Body of pancreas (tissue), 4 donors: ENCODE results near the gene PTPRN2. TPM values are rescaled to one million over a fixed set of nuclear protein-coding genes. Genes with fewer than 3 reads are reported as not detected.
A peak's percentile ranks its signal among the peaks of the same experiment; 100 is the strongest.

Experiments
- ATAC-seq: fragments of 150-250 bp; one replicate; pipeline ENCODE4 v1.9.1; 2016
- DNase-seq, 4 donors: peaks; one replicate each; pipeline ENCODE4 v3.0.0-alpha.2; 2019
- H3K27ac ChIP-seq, 4 donors: fragments of 200-600 bp; sonication (generic); 1 replicate in 3 of 4; 2 replicates in 1 of 4; pipeline versions ENCODE4 v1.5.1 to v1.6.1; 2016 to 2019; ENCODE audit warnings: mild to moderate bottlenecking in 1 of 4, mixed read lengths in 1 of 4, moderate library complexity in 1 of 4
- H3K27me3 ChIP-seq, 2 donors: fragments of 200-600 bp; sonication (generic); one replicate each; pipeline ENCODE4 v1.6.0; 2016; ENCODE audit warnings: mild to moderate bottlenecking in 1 of 2
- H3K36me3 ChIP-seq, 2 donors: fragments of 200-600 bp; sonication (generic); replicated peaks in 1 of 2; 2 replicates each; pipeline ENCODE4 v1.5.1; 2016; ENCODE audit warnings: low read depth in 2 of 2; ENCODE audit not compliant: insufficient read depth in 1 of 2
- H3K4me1 ChIP-seq: fragments of 200-600 bp; sonication (generic); one replicate; pipeline ENCODE4 v1.6.0; 2016
- H3K4me3 ChIP-seq, 2 donors: fragments of 200-600 bp; sonication (generic); 1 replicate in 1 of 2; 2 replicates in 1 of 2; pipeline ENCODE4 v1.5.1; 2016 to 2019
- H3K9me3 ChIP-seq, 3 donors: fragments of 200-600 bp; sonication (generic); 1 replicate in 2 of 3; 2 replicates in 1 of 3; pipeline ENCODE4 v1.5.1; 2016
- CTCF ChIP-seq, 7 experiments: fragments of 450-650 bp in 4 of 7; fragments of 200-600 bp in 3 of 7; sonication (generic) in 3 of 7; IDR thresholded peaks; one replicate each; pipeline ENCODE4 v1.5.1; 2016 to 2019; ENCODE audit warnings: antibody characterized with exemption in 7 of 7
- POLR2A ChIP-seq, 3 donors: fragments of 450-650 bp; IDR thresholded peaks; one replicate each; pipeline ENCODE4 v1.6.1; 2016; ENCODE audit warnings: antibody characterized with exemption in 3 of 3, mild to moderate bottlenecking in 2 of 3
- WGBS, 2 donors: methylation state at CpG; one replicate each; pipeline ENCODE4 v1.1.5; 2017; 5-methylcytosine and 5-hydroxymethylcytosine counted together
- intact Hi-C: fragments of 100-400 bp; cut with DNase I; formaldehyde crosslinking; loops from one replicate; pipeline ENCODE4 v1.15.1; 2023
- total RNA-seq, 2 donors: library from RNA; depleted of rRNA; stranded (reverse); fragments of >200 nt; gene quantifications; one replicate each; pipeline ENCODE4 v1.1.0, GENCODE V29; 2016

Gene PTPRN2
- total RNA-seq, 2 donors from 2014 or later, result 31.6 to 76.1 TPM

GRCh38 chr7:158278745-158279320 lies 308.8 kb downstream of the PTPRN2 start:
- WGBS, 2 donors, result 60 to 68% methylated on average over 9 of the region's 9 CpGs
- Histone ChIP-seq H3K27me3 (no peaks in the 10 kb centered on the region), H3K4me3 (no peak overlapping the region), H3K9me3 (no peaks in the 10 kb centered on the region), H3K27ac (no peak overlapping the region), H3K36me3 (no peaks in the 10 kb centered on the region), H3K4me1 (no peaks in the 10 kb centered on the region)
- DNase-seq (peak in 1 of 4 donors; percentile 3), ATAC-seq (no peak)
- no peak for TF ChIP-seq CTCF (IDR thresholded peaks at IDR 0.05)
- TF ChIP-seq POLR2A (IDR thresholded peaks at IDR 0.05), result no peak
- intact Hi-C loops, result no loop called here

- Histone ChIP-seq H3K4me1 (no peaks in the 10 kb centered on the region), H3K36me3 (no peaks in the 10 kb centered on the region), H3K9me3 (no peaks in the 10 kb centered on the region), H3K27ac (no peak overlapping the region), H3K27me3 (no peaks in the 10 kb centered on the region), H3K4me3 (no peak overlapping the region)
- peak in 1 of 4 donors; percentile 6 for DNase-seq
- TF ChIP-seq POLR2A (IDR thresholded peaks at IDR 0.05) (no peak), CTCF (IDR thresholded peaks at IDR 0.05) (no peak)
- WGBS, 2 donors, result 72 to 79% methylated on average over 27 to 29 of the region's 29 CpGs
- intact Hi-C loops, result no loop called here
- ATAC-seq, result no peak
Measured at GRCh38 chr7:158277219-158278141, 310.1 kb downstream of the PTPRN2 start.

- no peaks in the 10 kb centered on the region for H3K27me3 ChIP-seq
- intact Hi-C loops, result no loop called here
- H3K36me3 ChIP-seq, result no peaks in the 10 kb centered on the region
- no peak for ATAC-seq
- H3K4me1 ChIP-seq, result no peaks in the 10 kb centered on the region
- TF ChIP-seq CTCF (IDR thresholded peaks at IDR 0.05) (no peak), POLR2A (IDR thresholded peaks at IDR 0.05) (no peak)
- 80 to 83% methylated on average over 15 to 34 of the region's 34 CpGs for WGBS, 2 donors
- no peak overlapping the region for H3K4me3 ChIP-seq
- H3K9me3 ChIP-seq, result no peaks in the 10 kb centered on the region
- peak in 1 of 4 donors; percentile 7 for DNase-seq
- no peak overlapping the region for H3K27ac ChIP-seq
Measured at GRCh38 chr7:158276414-158277218, 311.0 kb downstream of the PTPRN2 start.

- no peak for ATAC-seq
- 80 to 92% methylated on average over 13 to 17 of the region's 22 CpGs for WGBS, 2 donors
- no peaks in the 10 kb centered on the region for H3K27me3 ChIP-seq
- TF ChIP-seq CTCF (IDR thresholded peaks at IDR 0.05), result no peak
- TF ChIP-seq POLR2A (IDR thresholded peaks at IDR 0.05), result no peak
- DNase-seq, result peak in 1 of 4 donors; percentile 1
- no peaks in the 10 kb centered on the region for H3K36me3 ChIP-seq
- intact Hi-C loops, result no loop called here
- no peak overlapping the region for H3K27ac ChIP-seq
- no peaks in the 10 kb centered on the region for H3K9me3 ChIP-seq
- no peaks in the 10 kb centered on the region for H3K4me1 ChIP-seq
- no peak overlapping the region for H3K4me3 ChIP-seq
Measured at GRCh38 chr7:158275711-158276413, 311.8 kb downstream of the PTPRN2 start.
